Astrocyte (in vitro differentiated cells and primary cell): ENCODE results near the gene NPTX1.

Experiments
- CTCF ChIP-seq: IDR thresholded peaks from 2 replicates; pipeline ENCODE4 v1.5.1; 2011; ENCODE audit warnings: low read depth, mild to moderate bottlenecking, inconsistent platforms, low read length, moderate library complexity; ENCODE audit not compliant: insufficient read depth
- EZH2 ChIP-seq: IDR thresholded peaks from 2 replicates; pipeline ENCODE4 v1.6.1; 2012; ENCODE audit warnings: mild to moderate bottlenecking, low read length, inconsistent platforms; ENCODE audit not compliant: insufficient read depth

- TF ChIP-seq CTCF: no peak
- no peak for TF ChIP-seq EZH2
These were observed 28.6 kb downstream of the NPTX1 start for GRCh38 chr17:80447790-80448189.
